Upper lobe of right lung (tissue), 1 donor: ENCODE measurements around the gene TNFRSF6B. TPM values are rescaled to one million over a fixed set of nuclear protein-coding genes. Genes with fewer than 3 reads are reported as not detected.
A peak's percentile ranks its signal among the peaks of the same experiment; 100 is the strongest.

Experiments used
- ATAC-seq: fragments of 200-7000 bp; cut with Tn5 transposase; one replicate; pipeline ENCODE4 v1.9.1; 2020; ENCODE audit warnings: mild to moderate bottlenecking, moderate library complexity
- DNase-seq: peaks from one replicate; pipeline ENCODE4 v3.0.0-alpha.2; 2020
- H3K27ac ChIP-seq: fragments of 200-600 bp; one replicate; pipeline ENCODE4 v1.8.0; 2022
- H3K27me3 ChIP-seq: fragments of 200-600 bp; one replicate; pipeline ENCODE4 v1.8.0; 2022; ENCODE audit warnings: mild to moderate bottlenecking
- H3K36me3 ChIP-seq: fragments of 200-600 bp; one replicate; pipeline ENCODE4 v1.8.0; 2022
- H3K4me1 ChIP-seq: fragments of 200-600 bp; one replicate; pipeline ENCODE4 v1.8.0; 2022
- H3K4me3 ChIP-seq: fragments of 200-600 bp; one replicate; pipeline ENCODE4 v1.8.0; 2022; ENCODE audit warnings: mild to moderate bottlenecking
- H3K9me3 ChIP-seq: fragments of 200-600 bp; one replicate; pipeline ENCODE4 v1.8.0; 2022
- intact Hi-C: fragments of 100-400 bp; cut with DNase I; formaldehyde crosslinking; loops from one replicate; pipeline ENCODE4 v1.11.0; 2022
- total RNA-seq: library from RNA; stranded (reverse); fragmentation: NEBNext Ultra II Directional; extraction: Animal tissue kit (Norgen Biotek cat#: 25700); gene quantifications from one replicate; pipeline ENCODE4 v1.2.1, GENCODE V29; 2021
- TF ChIP-seq, protein P1 (sequence below): fragments of 200-600 bp; IDR thresholded peaks from one replicate; pipeline ENCODE4 v1.8.0; 2022; ENCODE audit warnings: antibody characterized with exemption
- donor health status: DM: no; HTN: yes; CAD: no; lungs with severe emphysema.

TNFRSF6B gene
- total RNA-seq, 1 donor from 2014 or later = 14.4 TPM

DNA sequence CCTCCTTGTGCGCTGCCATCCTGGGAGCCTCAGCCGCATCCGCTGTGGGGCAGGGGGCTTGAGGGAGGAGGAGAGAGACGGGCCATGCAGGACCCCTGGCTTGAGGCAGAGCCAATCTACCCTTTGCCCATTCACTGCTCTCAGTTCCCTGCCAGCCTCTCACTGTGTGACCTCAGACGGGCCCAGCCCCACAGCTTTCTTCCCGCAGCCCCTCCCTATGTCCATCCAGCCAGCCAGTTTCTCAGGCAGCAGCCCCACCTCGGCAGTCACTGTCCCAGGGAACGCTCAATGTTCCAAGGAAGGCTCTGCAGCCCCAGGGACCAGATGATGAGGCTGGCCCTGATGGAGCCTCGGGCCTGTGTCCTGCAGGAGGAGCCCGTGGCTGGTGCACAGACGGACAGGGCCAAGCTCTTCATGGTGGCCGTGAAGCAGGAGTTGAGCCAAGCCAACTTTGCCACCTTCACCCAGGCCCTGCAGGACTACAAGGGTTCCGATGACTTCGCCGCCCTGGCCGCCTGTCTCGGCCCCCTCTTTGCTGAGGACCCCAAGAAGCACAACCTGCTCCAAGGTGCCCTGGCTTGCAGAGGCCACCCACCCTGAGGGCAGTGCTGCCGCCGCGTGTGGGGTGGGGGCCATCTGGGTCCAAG, 3.9 kb upstream of the TNFRSF6B start:
- Histone ChIP-seq H3K27me3 (no peaks in the 10 kb centered on the region), H3K27ac (peak overlapping the region; percentile 63), H3K4me1 (peaks cover 33% of the 10 kb centered on the region), H3K36me3 (peaks cover 15% of the 10 kb centered on the region), H3K4me3 (no peak overlapping the region), H3K9me3 (no peaks in the 10 kb centered on the region)
- intact Hi-C loops = no loop called here
- ATAC-seq (no peak), DNase-seq (no peak)
- TF ChIP-seq, protein P1, sequence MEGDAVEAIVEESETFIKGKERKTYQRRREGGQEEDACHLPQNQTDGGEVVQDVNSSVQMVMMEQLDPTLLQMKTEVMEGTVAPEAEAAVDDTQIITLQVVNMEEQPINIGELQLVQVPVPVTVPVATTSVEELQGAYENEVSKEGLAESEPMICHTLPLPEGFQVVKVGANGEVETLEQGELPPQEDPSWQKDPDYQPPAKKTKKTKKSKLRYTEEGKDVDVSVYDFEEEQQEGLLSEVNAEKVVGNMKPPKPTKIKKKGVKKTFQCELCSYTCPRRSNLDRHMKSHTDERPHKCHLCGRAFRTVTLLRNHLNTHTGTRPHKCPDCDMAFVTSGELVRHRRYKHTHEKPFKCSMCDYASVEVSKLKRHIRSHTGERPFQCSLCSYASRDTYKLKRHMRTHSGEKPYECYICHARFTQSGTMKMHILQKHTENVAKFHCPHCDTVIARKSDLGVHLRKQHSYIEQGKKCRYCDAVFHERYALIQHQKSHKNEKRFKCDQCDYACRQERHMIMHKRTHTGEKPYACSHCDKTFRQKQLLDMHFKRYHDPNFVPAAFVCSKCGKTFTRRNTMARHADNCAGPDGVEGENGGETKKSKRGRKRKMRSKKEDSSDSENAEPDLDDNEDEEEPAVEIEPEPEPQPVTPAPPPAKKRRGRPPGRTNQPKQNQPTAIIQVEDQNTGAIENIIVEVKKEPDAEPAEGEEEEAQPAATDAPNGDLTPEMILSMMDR = no peak

DNA sequence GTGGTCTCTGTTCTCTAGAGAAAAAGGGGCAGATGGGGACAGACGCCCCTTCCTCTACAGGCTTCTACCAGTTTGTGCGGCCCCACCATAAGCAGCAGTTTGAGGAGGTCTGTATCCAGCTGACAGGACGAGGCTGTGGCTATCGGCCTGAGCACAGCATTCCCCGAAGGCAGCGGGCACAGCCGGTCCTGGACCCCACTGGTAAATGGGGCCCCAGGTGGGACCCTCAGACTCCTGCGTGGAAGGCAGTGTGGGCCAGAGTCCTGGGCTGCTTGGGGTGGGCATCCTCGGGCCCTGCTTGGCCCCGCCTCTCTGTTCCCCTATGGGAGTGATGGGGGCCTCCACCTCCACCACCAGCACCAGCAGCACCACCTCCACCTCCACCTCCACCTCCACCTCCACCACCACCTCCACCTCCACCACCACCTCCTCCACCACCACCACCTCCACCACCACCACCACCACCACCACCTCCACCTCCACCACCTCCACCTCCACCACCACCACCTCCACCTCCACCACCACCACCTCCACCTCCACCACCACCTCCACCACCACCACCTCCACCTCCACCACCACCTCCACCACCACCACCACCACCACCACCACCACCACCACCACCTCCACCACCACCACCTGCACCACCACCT, 3.2 kb upstream of the TNFRSF6B start:
- Histone ChIP-seq H3K27me3 (no peaks in the 10 kb centered on the region), H3K4me3 (no peak overlapping the region), H3K27ac (no peak overlapping the region), H3K36me3 (peaks cover 15% of the 10 kb centered on the region), H3K9me3 (no peaks in the 10 kb centered on the region), H3K4me1 (peaks cover 27% of the 10 kb centered on the region)
- ATAC-seq (no peak), DNase-seq (no peak)
- TF ChIP-seq, protein P1 = no peak
- intact Hi-C loops = no loop called here

DNA sequence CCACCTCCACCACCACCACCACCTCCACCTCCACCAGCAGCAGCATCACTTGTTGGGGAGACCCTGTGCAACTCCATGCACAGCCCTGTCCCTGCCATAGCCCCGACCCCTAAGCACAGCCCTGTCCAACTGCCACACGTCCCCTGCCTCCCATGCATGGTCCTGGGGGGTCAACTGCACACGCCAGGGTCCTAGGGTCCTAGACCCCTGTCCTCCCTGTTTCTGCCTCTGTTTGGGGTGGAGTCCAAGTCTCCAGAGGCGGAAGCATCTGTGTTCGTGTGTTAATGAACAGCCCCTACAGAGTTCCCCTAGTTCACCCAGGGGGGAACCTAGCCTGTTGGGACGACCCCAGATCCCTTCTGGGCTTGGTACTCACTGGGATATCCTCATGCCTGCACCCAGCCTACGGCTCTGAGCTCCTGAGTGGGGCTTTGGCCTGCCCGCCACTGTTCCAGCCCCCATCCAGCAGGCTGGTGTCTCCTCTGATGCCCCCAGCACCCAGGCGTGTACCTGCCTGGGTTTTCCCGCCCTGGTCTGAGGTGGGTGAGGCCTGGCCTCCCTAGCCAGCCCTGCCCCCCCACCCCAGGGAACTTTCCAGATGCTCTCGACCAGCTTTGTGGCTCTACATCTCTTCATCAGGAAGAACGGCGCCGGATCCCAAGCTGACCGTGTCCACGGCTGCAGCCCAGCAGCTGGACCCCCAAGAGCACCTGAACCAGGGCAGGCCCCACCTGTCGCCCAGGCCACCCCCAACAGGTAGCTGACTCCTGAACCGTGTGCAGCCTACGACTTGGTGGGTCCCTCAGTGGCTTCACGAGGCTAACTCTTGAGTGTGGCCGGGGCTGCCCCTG, 2.5 kb upstream of the TNFRSF6B start:
- DNase-seq = no peak

DNA sequence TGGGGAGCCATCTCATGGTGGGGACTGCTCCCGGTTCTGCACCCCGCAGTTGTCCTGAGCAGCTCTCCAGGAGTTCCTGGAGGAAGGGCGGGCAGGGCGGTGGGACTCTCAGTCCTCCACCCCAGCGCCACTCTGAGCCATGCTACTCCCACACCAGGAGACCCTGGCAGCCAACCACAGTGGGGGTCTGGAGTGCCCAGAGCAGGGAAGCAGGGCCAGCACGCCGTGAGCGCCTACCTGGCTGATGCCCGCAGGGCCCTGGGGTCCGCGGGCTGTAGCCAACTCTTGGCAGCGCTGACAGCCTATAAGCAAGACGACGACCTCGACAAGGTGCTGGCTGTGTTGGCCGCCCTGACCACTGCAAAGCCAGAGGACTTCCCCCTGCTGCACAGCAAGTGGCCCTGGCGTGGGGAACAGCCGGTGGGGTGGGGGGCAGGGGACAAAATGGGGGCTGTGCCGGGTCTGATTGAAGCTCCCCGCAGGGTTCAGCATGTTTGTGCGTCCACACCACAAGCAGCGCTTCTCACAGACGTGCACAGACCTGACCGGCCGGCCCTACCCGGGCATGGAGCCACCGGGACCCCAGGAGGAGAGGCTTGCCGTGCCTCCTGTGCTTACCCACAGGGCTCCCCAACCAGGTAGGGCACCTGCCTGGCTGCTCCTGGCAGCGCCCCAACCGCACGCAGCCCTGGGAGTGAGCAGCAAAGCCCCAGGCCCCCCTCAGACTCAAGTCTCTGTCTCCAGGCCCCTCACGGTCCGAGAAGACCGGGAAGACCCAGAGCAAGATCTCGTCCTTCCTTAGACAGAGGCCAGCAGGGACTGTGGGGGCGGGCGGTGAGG, 1.6 kb upstream of the TNFRSF6B start:
- ATAC-seq = no peak

More for the DNA sequence above, 2.5 kb upstream of the TNFRSF6B start:
- Histone ChIP-seq H3K27me3 (no peaks in the 10 kb centered on the region), H3K36me3 (peaks cover 15% of the 10 kb centered on the region), H3K4me3 (no peak overlapping the region), H3K4me1 (peaks cover 20% of the 10 kb centered on the region), H3K9me3 (no peaks in the 10 kb centered on the region), H3K27ac (no peak overlapping the region)
- intact Hi-C loops = no loop called here
- no peak for ATAC-seq
- TF ChIP-seq, protein P1 = no peak

More for the DNA sequence above, 1.6 kb upstream of the TNFRSF6B start:
- H3K4me1 ChIP-seq = peaks cover 16% of the 10 kb centered on the region
- peaks cover 15% of the 10 kb centered on the region for H3K36me3 ChIP-seq
- TF ChIP-seq, protein P1 = no peak
- intact Hi-C loops = no loop called here
- no peak for DNase-seq
- H3K9me3 ChIP-seq = no peaks in the 10 kb centered on the region
- no peak overlapping the region for H3K4me3 ChIP-seq
- H3K27ac ChIP-seq = no peak overlapping the region
- no peaks in the 10 kb centered on the region for H3K27me3 ChIP-seq
